AG09309 (cell line): Measurements from ENCODE around the gene APOO.

Source experiments
- DNase-seq: peaks from one replicate; pipeline ENCODE4 v3.0.0-alpha.2; 2010; ENCODE audit warnings: low read depth
- H3K4me3 ChIP-seq: 2 replicates; pipeline ENCODE4 v1.5.1; 2011; ENCODE audit warnings: mild to moderate bottlenecking, low read depth, low read length, moderate library complexity; ENCODE audit not compliant: control insufficient read depth
- CTCF ChIP-seq: IDR thresholded peaks from 2 replicates; pipeline ENCODE4 v1.5.1; 2011; ENCODE audit warnings: mild to moderate bottlenecking, low read depth, low read length, inconsistent platforms; ENCODE audit not compliant: insufficient read depth, control insufficient read depth; ENCODE audit errors: missing control alignments

Gene APOO

GRCh38 chrX:23930894-23931604 is 23.3 kb upstream of the APOO start:
- no peak for DNase-seq
- no peak overlapping the region for H3K4me3 ChIP-seq
- TF ChIP-seq CTCF, result no peak

- no peak overlapping the region for H3K4me3 ChIP-seq
- no peak for TF ChIP-seq CTCF
- no peak for DNase-seq
These were observed 18.3 kb upstream of the APOO start for GRCh38 chrX:23926015-23926414.

- no peak overlapping the region for H3K4me3 ChIP-seq
- no peak for TF ChIP-seq CTCF
- no peak for DNase-seq
These were observed 12.1 kb upstream of the APOO start for GRCh38 chrX:23919706-23920320.

- H3K4me3 ChIP-seq, result no peak overlapping the region
- no peak for DNase-seq
- TF ChIP-seq CTCF, result no peak
These were observed 11.4 kb upstream of the APOO start for GRCh38 chrX:23919148-23919547.

GRCh38 chrX:23911126-23911835 is 3.5 kb upstream of the APOO start:
- DNase-seq, result no peak
- no peak for TF ChIP-seq CTCF
- no peak overlapping the region for H3K4me3 ChIP-seq

- no peak for DNase-seq
- peak; percentile 35 for TF ChIP-seq CTCF
- no peak overlapping the region for H3K4me3 ChIP-seq
These were observed 674 bp upstream of the APOO start for GRCh38 chrX:23908219-23909004.
